Kidney (tissue), 14 donors: Measurements from ENCODE around the gene NEAT1. TPM values are rescaled to one million over a fixed set of nuclear protein-coding genes. Genes with fewer than 3 reads are reported as not detected.
A peak's percentile ranks its signal among the peaks of the same experiment; 100 is the strongest.

ENCODE experiments used
- DNase-seq, 5 donors: peaks; one replicate each; pipeline ENCODE4 v3.0.0-alpha.2; 2013 to 2020
- FAIRE-seq: peaks from 2 replicates; lab custom pipeline; 2012; peaks lifted over from hg19 to GRCh38; lab: Jason Lieb, UNC
- H3K27ac ChIP-seq, 2 donors: one replicate each; pipeline ENCODE4 v1.7.0; 2013; ENCODE audit warnings: low read depth in 2 of 2, low read length in 2 of 2, inconsistent platforms in 1 of 2
- H3K27me3 ChIP-seq: one replicate; pipeline ENCODE4 v1.7.1; 2013; ENCODE audit warnings: low read length, inconsistent platforms; ENCODE audit not compliant: control insufficient read depth, insufficient read depth
- H3K36me3 ChIP-seq, 3 donors: one replicate each; pipeline versions ENCODE4 v1.7.0 to v1.7.1; 2013; ENCODE audit warnings: low read length in 3 of 3, control low read depth in 1 of 3, inconsistent platforms in 1 of 3; ENCODE audit not compliant: insufficient read depth in 3 of 3, control insufficient read depth in 2 of 3
- H3K4me1 ChIP-seq, 3 donors: one replicate each; pipeline versions ENCODE4 v1.7.0 to v1.7.1; 2013; ENCODE audit warnings: low read length in 3 of 3, inconsistent platforms in 1 of 3, low read depth in 1 of 3; ENCODE audit not compliant: control insufficient read depth in 2 of 3, insufficient read depth in 2 of 3
- H3K4me3 ChIP-seq, 3 donors: one replicate each; pipeline versions ENCODE4 v1.7.0 to v1.8.1; 2013; ENCODE audit warnings: low read length in 3 of 3, control low read depth in 1 of 3, inconsistent platforms in 1 of 3
- H3K9ac ChIP-seq, 3 donors: one replicate each; pipeline versions ENCODE4 v1.7.0 to v1.7.1; 2013; ENCODE audit warnings: low read length in 3 of 3, control low read depth in 1 of 3, inconsistent platforms in 1 of 3
- H3K9me3 ChIP-seq, 3 donors: one replicate each; pipeline versions ENCODE4 v1.7.0 to v1.7.1; 2013; ENCODE audit warnings: low read length in 3 of 3, control low read depth in 1 of 3, inconsistent platforms in 1 of 3; ENCODE audit not compliant: control insufficient read depth in 2 of 3, insufficient read depth in 1 of 3
- intact Hi-C: fragments of 100-400 bp; cut with DNase I; formaldehyde crosslinking; loops from one replicate; pipeline ENCODE4 v1.11.1; 2022
- polyA plus RNA-seq: library from polyadenylated mRNA; stranded (reverse); fragments of 350-450 nt; fragmentation: Illumina TruSeq; extraction: RNeasy Lipid Tissue Mini Kit (QIAGEN cat#74804); gene quantifications from one replicate; pipeline ENCODE4 v1.2.3, GENCODE V29; 2014; ENCODE audit warnings: low read depth, low replicate concordance; ENCODE audit not compliant: insufficient read depth
- total RNA-seq: library from RNA; stranded (reverse); fragmentation: NEBNext Ultra II Directional; extraction: Animal tissue kit (Norgen Biotek cat#: 25700); gene quantifications from one replicate; pipeline ENCODE4 v1.2.1, GENCODE V29; 2021
- TF ChIP-seq, protein P1 (sequence below): IDR thresholded peaks from 3 replicates; pipeline ENCODE4 v1.5.1; 2012; ENCODE audit warnings: mild to moderate bottlenecking, moderate library complexity, borderline replicate concordance; ENCODE audit not compliant: insufficient read depth; ENCODE audit errors: extremely low read depth
- donor health status: control.
- donor health status: control.
- donor health status: control.
- donor health status: control.
- donor health status: control.
- donor health status: DM: yes; HTN: yes; CAD: no.
- donor health status: Normal renal cell carcinoma (clear cell type).

NEAT1 gene
- total and polyA plus RNA-seq, 2 donors from 2014 or later: 595 to 1,006 TPM

DNA sequence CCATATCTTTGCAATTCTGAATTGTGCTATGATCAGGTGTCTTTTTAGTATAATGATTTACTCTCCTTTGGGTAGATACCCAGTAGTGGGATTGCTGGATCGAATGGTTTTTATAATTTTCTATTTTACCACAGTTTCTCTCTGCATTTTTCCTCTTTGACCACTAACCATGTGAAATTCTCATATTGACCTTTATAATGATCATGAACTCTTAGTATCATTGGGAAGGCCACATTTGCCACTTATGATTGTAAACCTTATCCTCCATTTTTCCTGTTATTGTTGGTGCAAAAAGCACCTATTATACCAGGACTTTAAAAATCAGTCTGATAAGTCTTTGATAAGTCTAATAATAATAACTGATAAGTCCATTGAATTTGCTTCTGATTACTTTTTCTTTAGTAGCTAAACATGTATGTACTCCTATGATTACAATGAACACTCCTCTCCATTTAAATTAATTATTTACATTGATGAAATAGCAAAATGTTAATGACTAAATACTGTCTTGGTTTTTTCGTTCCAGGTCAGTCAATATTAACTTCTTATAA lies 9.6 kb downstream of the NEAT1 start:
- H3K27ac ChIP-seq: peak overlapping the region in 1 of 2 donors; percentile 59

DNA sequence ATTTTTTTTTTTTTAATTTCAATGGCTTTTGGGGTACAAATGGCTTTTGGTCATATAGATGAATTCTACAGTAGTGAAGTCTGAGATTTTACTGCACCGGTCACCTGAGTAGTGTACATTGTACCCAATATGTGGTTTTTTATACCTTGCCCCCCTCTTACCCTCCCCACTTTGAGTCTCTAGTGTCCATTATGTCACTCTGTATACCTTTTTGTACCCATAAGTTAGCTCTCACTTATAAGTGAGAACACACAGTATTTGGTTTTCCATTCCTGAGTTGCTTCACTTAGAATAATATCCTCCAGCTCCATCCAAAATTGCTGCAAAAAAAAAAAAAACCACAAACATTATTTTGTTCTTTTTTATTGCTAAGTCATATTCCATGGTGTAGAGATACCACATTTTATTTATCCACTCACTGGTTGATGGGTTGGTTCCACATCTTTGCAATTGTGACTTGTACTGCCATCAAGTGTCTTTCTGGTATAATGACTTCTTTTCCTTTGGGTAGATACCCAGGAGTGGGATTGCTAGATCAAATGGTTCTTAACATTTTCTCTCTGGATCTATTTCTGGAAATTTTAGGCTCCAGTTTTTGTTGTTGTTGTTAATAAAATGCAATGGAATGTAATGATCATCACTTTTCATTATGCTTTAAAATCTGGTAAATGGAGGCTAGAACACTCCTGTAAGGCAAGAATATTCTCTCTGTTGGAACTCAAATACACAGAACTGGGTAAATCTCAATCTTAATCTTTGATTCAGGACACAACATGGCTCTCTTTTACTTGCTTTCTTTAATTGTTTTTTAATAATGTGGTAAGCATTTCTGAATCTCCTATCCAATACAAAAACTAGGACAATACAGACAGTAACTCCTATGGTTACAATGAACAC lies 10.3 kb downstream of the NEAT1 start:
- H3K9me3 ChIP-seq: no peaks in the 10 kb centered on the region
- H3K27ac ChIP-seq: peak overlapping the region in 1 of 2 donors; percentile 45
- FAIRE-seq: no peak
- intact Hi-C loops: no loop called here
- peaks cover 3 to 37% (median 18%) of the 10 kb centered on the region in 3 donors for H3K36me3 ChIP-seq
- DNase-seq: peak in 1 of 5 donors; percentile 64
- peaks cover 0 to 36% (median 30%) of the 10 kb centered on the region in 3 donors for H3K4me1 ChIP-seq
- peak overlapping the region in 1 of 3 donors; percentile 17 for H3K9ac ChIP-seq
- no peaks in the 10 kb centered on the region for H3K27me3 ChIP-seq
- no peak overlapping the region for H3K4me3 ChIP-seq
- TF ChIP-seq, protein P1, sequence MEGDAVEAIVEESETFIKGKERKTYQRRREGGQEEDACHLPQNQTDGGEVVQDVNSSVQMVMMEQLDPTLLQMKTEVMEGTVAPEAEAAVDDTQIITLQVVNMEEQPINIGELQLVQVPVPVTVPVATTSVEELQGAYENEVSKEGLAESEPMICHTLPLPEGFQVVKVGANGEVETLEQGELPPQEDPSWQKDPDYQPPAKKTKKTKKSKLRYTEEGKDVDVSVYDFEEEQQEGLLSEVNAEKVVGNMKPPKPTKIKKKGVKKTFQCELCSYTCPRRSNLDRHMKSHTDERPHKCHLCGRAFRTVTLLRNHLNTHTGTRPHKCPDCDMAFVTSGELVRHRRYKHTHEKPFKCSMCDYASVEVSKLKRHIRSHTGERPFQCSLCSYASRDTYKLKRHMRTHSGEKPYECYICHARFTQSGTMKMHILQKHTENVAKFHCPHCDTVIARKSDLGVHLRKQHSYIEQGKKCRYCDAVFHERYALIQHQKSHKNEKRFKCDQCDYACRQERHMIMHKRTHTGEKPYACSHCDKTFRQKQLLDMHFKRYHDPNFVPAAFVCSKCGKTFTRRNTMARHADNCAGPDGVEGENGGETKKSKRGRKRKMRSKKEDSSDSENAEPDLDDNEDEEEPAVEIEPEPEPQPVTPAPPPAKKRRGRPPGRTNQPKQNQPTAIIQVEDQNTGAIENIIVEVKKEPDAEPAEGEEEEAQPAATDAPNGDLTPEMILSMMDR: no peak

More for the DNA sequence above, 9.6 kb downstream of the NEAT1 start:
- peaks cover 0 to 36% (median 32%) of the 10 kb centered on the region in 3 donors for H3K4me1 ChIP-seq
- intact Hi-C loops: no loop called here
- no peaks in the 10 kb centered on the region for H3K27me3 ChIP-seq
- peak overlapping the region in 2 of 3 donors; percentile 7 to 9 for H3K4me3 ChIP-seq
- DNase-seq: no peak
- H3K9me3 ChIP-seq: no peaks in the 10 kb centered on the region
- H3K36me3 ChIP-seq: peaks cover 3 to 32% (median 16%) of the 10 kb centered on the region in 3 donors
- H3K9ac ChIP-seq: peak overlapping the region in 1 of 3 donors; percentile 52
- no peak for FAIRE-seq
- TF ChIP-seq, protein P1: no peak

DNA sequence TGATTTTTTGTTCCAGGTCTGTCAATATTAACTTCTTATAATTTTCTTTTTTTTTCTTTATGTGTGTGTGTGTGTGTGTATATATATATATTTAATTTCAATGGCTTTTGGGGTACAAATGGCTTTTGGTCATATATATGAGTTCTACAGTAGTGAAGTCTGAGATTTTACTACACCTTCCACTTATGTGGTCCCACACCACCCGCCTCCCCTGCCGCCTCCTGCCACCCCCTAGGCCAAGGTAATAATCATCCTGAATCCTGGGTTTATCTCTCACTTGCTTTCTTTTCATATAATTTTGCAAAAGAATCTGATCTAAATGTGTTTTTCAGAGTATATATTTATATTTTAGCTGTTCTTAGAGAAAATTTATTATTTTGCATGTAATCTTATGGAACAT lies 11.1 kb downstream of the NEAT1 start:
- Histone ChIP-seq H3K9me3 (no peaks in the 10 kb centered on the region), H3K9ac (peak overlapping the region in 1 of 3 donors; percentile 50), H3K4me1 (peaks cover 0 to 36% (median 25%) of the 10 kb centered on the region in 3 donors), H3K27me3 (no peaks in the 10 kb centered on the region), H3K36me3 (peaks cover 3 to 42% (median 19%) of the 10 kb centered on the region in 3 donors), H3K27ac (no peak overlapping the region), H3K4me3 (no peak overlapping the region)
- no peak for FAIRE-seq
- TF ChIP-seq, protein P1: no peak
- intact Hi-C loops: no loop called here
- DNase-seq: no peak
